ENCODE measurements around the gene UBAP2. TPM values are rescaled to one million over a fixed set of nuclear protein-coding genes. Genes with fewer than 3 reads are reported as not detected.

UBAP2 gene
- polyA plus RNA-seq, 4 donors, result 25.3 to 45.7 (median 38.9) TPM

GRCh38 chr9:33924978-33925797 is 123.5 kb downstream of the UBAP2 start:
- DNase-seq (ENCODE audit: low read depth in 4 of 4, low spot score in 3 of 4), result peak; percentile 8 to 45 (median 20)

DNA sequence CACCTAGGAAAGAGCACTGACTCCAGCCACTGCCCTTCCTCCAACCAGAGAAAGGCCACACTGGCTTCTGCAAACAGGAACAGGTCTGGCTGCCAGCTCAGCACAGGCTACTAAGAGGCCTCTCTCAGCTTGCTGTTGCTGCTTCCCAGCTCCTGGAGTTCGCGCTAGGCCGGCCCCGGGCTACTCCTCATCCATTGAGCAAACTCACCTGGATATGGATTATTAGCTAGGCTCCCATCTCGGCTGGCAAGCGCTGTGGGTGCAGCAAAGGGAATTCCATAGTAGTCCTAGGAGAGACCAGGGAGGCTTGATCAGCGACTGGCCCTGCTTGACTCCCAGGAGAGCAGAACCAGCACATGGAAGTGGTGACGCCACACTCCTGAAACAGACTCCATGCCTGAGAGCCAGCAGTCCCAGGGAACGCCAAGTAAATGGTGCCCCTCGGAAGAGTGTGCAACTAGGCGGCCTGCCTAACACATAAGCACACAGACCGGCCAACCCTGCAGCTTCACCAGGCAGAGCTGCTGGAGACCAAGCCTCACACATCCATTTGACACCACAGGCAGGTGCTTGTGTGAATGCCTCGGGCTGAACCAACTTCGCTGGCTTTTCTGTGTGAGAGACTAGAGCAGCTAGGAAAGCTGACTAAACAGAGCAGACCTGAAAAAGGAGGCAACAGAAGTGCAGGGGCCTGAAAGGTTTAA is 124.5 kb downstream of the UBAP2 start:
- DNase-seq (ENCODE audit: low read depth in 4 of 4, low spot score in 3 of 4), result no peak

GRCh38 chr9:33923079-33923478 is 125.6 kb downstream of the UBAP2 start:
- no peak for DNase-seq (ENCODE audit: low read depth in 4 of 4, low spot score in 3 of 4)

- peak in 1 of 4 donors; percentile 8 for DNase-seq (ENCODE audit: low read depth in 4 of 4, low spot score in 3 of 4)
Measured at GRCh38 chr9:33921967-33922895, 126.5 kb downstream of the UBAP2 start.

- no peak for DNase-seq (ENCODE audit: low read depth in 4 of 4, low spot score in 3 of 4)
Measured at GRCh38 chr9:33919276-33919897, 129.3 kb downstream of the UBAP2 start.

DNA sequence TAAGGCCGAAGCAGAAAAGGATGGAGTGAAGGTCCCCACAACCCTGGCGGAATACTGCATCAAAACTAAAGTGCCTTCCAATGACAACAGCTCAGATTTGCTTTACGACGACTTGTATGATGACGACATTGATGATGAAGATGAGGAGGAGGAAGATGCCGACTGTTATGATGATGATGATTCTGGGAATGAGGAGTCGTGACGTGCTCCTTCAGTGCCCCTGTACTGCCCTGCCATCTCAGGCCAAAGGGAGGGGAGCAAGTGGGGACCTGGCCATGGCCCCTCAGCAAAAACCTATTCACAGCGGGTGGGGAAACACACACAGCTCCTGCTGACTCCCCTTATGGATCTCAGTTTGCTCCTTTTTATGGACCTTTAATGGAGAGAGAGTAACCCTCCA is 131.7 kb downstream of the UBAP2 start:
- no peak for DNase-seq (ENCODE audit: low read depth in 4 of 4, low spot score in 3 of 4)

- DNase-seq (ENCODE audit: low read depth in 4 of 4, low spot score in 3 of 4), result no peak
Measured at GRCh38 chr9:33914887-33915628, 133.6 kb downstream of the UBAP2 start.

DNA sequence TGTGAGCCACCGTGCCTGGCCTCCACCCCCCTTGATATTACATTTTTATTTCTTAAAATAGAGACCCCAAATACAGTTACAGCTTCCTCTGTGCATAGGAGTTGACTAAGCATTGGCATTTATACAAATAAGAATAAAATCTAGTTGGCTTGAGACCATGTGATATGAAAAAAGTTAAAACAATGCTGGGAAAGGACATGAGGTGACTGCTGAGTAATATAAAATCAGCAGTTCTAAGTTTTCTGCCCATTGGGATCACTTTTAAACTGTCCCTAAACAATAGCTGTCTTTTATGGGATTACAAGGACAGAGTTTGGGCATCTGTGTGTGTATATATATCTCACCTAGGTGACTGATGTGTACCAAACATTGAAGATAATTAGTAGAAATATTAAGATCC is 135.1 kb downstream of the UBAP2 start:
- DNase-seq (ENCODE audit: low read depth in 4 of 4, low spot score in 3 of 4), result no peak

DNA sequence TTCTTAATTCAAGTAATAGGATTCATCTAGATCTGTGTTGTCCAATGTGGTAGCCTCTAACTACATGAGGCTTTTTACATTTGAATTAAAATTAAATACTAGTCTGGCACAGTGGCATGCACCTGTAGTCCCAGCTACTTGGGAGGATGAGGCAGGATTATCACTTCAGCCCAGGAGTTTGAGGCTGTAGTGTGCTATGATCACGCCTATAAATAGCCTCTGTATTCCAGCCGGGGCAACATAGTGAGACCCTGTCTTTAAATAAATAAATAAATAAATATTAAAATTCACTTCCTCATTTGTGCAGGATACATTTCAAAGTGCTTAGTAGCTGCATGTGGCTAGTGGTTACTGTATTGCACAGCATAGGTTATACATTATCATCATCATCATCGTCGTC is 139.9 kb downstream of the UBAP2 start:
- no peak for DNase-seq (ENCODE audit: low read depth in 4 of 4, low spot score in 3 of 4)

GRCh38 chr9:33908114-33908513 is 140.6 kb downstream of the UBAP2 start:
- DNase-seq (ENCODE audit: low read depth in 4 of 4, low spot score in 3 of 4), result no peak

GRCh38 chr9:33907347-33907746 is 141.3 kb downstream of the UBAP2 start:
- no peak for DNase-seq (ENCODE audit: low read depth in 4 of 4, low spot score in 3 of 4)

DNA sequence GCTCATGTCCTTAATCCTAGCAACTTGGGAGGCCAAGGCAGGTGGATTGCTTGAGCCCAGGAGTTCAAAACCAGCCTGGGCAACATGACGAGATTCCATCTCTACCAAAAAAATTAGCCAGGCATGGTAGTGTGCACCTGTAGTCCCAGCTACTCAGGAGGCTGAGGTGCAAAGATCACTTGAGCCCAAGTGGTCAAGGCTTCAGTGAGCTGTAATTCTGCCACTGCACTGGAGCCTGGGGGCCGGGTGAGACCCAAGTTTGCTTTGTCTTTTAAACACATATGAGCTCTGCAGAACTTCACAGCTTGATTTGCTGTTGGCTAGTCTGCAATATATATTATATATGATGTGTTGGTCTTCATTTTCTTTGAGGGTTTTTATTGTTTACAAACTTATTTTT is 141.9 kb downstream of the UBAP2 start:
- no peak for DNase-seq (ENCODE audit: low read depth in 4 of 4, low spot score in 3 of 4)

GRCh38 chr9:33905137-33905536 is 143.6 kb downstream of the UBAP2 start:
- no peak for DNase-seq (ENCODE audit: low read depth in 4 of 4, low spot score in 3 of 4)

DNA sequence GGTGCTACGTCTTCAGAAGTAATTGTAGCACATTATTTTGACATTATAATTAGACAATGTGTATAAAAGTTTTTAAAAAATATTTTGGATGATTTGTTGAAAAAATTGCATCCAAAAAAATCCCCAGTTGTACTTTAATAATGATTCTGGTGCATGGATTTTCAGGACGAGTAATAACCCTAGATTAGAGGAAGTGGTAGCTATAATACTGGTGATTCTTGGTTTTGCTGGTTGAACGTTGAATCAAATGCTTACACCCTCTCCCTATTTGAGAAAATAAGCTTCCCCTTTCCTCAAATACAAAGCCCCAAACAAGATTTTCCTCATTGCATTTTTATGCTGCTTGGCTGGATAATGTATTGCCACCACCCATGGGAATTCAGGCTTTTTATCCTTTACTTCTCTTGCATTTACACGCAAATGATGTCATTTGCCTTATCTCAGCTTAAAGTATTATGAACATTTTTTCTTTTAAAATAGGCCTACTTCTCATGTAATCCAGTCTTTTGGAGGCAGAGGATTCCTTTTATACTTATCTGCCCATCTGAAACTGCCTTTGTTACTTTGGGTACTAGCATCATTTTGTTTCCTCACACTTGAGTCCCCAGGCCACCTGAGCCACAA is 145.4 kb downstream of the UBAP2 start:
- no peak for DNase-seq (ENCODE audit: low read depth in 4 of 4, low spot score in 3 of 4)

GRCh38 chr9:33894316-33894715 is 154.4 kb downstream of the UBAP2 start:
- no peak for DNase-seq (ENCODE audit: low read depth in 4 of 4, low spot score in 3 of 4)

GRCh38 chr9:33893861-33894260 is 154.8 kb downstream of the UBAP2 start:
- DNase-seq (ENCODE audit: low read depth in 4 of 4, low spot score in 3 of 4), result no peak

DNA sequence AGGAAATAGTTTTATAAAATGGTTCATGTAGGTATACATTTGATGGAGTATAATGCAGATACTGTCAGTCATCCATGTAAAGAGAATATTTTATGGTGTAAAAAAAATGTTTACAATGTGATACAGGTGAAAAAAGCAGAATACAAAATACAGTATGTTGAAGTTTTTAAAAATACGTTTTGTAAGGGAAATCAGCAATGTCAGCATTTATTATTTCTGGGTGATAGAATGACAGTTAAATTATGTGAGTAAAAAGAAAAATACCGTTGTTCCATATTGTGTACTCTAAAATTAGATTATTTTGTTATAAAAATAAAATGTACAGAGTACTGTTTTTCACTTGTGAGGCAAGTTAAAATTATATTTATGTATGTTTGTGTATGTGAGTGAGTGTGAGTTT is 162.7 kb downstream of the UBAP2 start:
- no peak for DNase-seq (ENCODE audit: low read depth in 4 of 4, low spot score in 3 of 4)

GRCh38 chr9:33884856-33885701 is 163.6 kb downstream of the UBAP2 start:
- peak; percentile 22 to 33 (median 22) for DNase-seq (ENCODE audit: low read depth in 4 of 4, low spot score in 3 of 4)

Data from left renal pelvis (tissue), 4 donors.